K562 (cell line): Measurements from ENCODE around the gene NISCH. TPM values are rescaled to one million over a fixed set of nuclear protein-coding genes. Genes with fewer than 3 reads are reported as not detected.

ENCODE experiments used
- ATAC-seq: fragments of 200-7000 bp; cut with Tn5 transposase; 3 replicates; pipeline ENCODE4 v1.9.1; 2020; ENCODE audit warnings: moderate library complexity
- BruUV-seq: library from RNA; stranded (reverse); fragments of 400-500 nt; replicated peaks from 2 replicates; lab custom pipeline; 2021; lab: Mats Ljungman, UMichigan
- CTCF ChIA-PET: fragments of 300-600 bp; formaldehyde crosslinking; extraction: SDS; loops from one replicate; lab custom pipeline; 2021; ENCODE audit warnings: low intra/inter-chr PET ratio; lab: Yijun Ruan, JAX
- POLR2A ChIA-PET: fragments of 300-600, 350-650 bp; sonication (Branson Sonifier 250); formaldehyde crosslinking; extraction: SDS; loops from one replicate; lab custom pipeline; 2021; ENCODE audit warnings: antibody characterized with exemption, inconsistent platforms; lab: Yijun Ruan, JAX
- DNase-seq, 4 experiments: peaks; one replicate each; pipeline versions ENCODE4 v3.0.0 to v3.0.0-alpha.2; 2011 to 2018; ENCODE audit warnings: low spot score in 3 of 4, mixed read lengths in 3 of 4; ENCODE audit errors: extremely low read depth in 1 of 4
- FAIRE-seq: peaks from 2 replicates; lab custom pipeline; 2011; peaks lifted over from hg19 to GRCh38; lab: Jason Lieb, UNC
- H2AFZ ChIP-seq: 2 replicates; pipeline ENCODE4 v1.6.0; 2011; ENCODE audit warnings: low read depth, low read length, control low read depth, inconsistent platforms
- H3K27ac ChIP-seq: fragments of 200-600 bp; 3 replicates; pipeline ENCODE4 v1.8.0; 2011; ENCODE audit warnings: low read depth, mild to moderate bottlenecking, control low read depth, inconsistent platforms, low read length, moderate library complexity, mixed read lengths; ENCODE audit errors: extremely low read depth
- H3K27me3 ChIP-seq, 2 experiments: fragments of 300-600 bp in 1 of 2; 2 replicates in 1 of 2; 3 replicates in 1 of 2; pipeline versions ENCODE4 v1.6.0 to v1.8.0; 2011; ENCODE audit warnings: inconsistent platforms in 2 of 2, low read length in 2 of 2, mild to moderate bottlenecking in 1 of 2, mixed read lengths in 1 of 2, moderate library complexity in 1 of 2; ENCODE audit not compliant: control insufficient read depth in 2 of 2, insufficient read depth in 2 of 2
- H3K36me3 ChIP-seq: fragments of 300-600 bp; 3 replicates; pipeline ENCODE4 v1.8.0; 2011; ENCODE audit warnings: mild to moderate bottlenecking, low read length, inconsistent platforms; ENCODE audit not compliant: control insufficient read depth, insufficient read depth
- H3K4me1 ChIP-seq, 2 experiments: fragments of 200-600 bp in 1 of 2; replicated peaks in 1 of 2; 2 replicates in 1 of 2; 3 replicates in 1 of 2; pipeline versions ENCODE4 v1.5.1 to v1.8.0; 2011; ENCODE audit warnings: inconsistent platforms in 2 of 2, low read length in 2 of 2, mild to moderate bottlenecking in 1 of 2, mixed read lengths in 1 of 2, moderate library complexity in 1 of 2; ENCODE audit not compliant: control insufficient read depth in 2 of 2, insufficient read depth in 2 of 2
- H3K4me2 ChIP-seq: 2 replicates; pipeline ENCODE4 v1.6.1; 2011; ENCODE audit warnings: low read length, control low read depth, inconsistent platforms, mixed read lengths; ENCODE audit not compliant: insufficient read depth
- H3K4me3 ChIP-seq: fragments of 200-600 bp; sonication (generic), shearing (Covaris generic); 2 replicates; pipeline ENCODE4 v1.5.1; 2016; ENCODE audit warnings: control low read depth, inconsistent platforms
- H3K79me2 ChIP-seq: fragments of 200-600 bp; 3 replicates; pipeline ENCODE4 v1.8.0; 2011; ENCODE audit warnings: low read length, inconsistent platforms; ENCODE audit not compliant: control insufficient read depth, insufficient read depth
- H3K9ac ChIP-seq, 2 experiments: 2 replicates each; pipeline versions ENCODE4 v1.6.0 to v1.6.1; 2011; ENCODE audit warnings: low read depth in 2 of 2, low read length in 2 of 2, control low read depth in 1 of 2, inconsistent platforms in 1 of 2, mild to moderate bottlenecking in 1 of 2, mixed read lengths in 1 of 2; ENCODE audit not compliant: insufficient read depth in 1 of 2
- H3K9me1 ChIP-seq: one replicate; pipeline ENCODE4 v1.6.0; 2011; ENCODE audit warnings: inconsistent platforms, mild to moderate bottlenecking, low read length, moderate library complexity; ENCODE audit not compliant: control insufficient read depth, insufficient read depth
- H3K9me3 ChIP-seq: replicated peaks from 2 replicates; pipeline ENCODE4 v1.5.1; 2011; ENCODE audit warnings: low read depth, low read length, inconsistent platforms; ENCODE audit not compliant: control insufficient read depth, insufficient read depth
- H4K20me1 ChIP-seq: replicated peaks from 2 replicates; pipeline ENCODE4 v1.6.1; 2011; ENCODE audit warnings: low read length, inconsistent platforms, mixed read lengths; ENCODE audit not compliant: control insufficient read depth, insufficient read depth
- PKNOX1 ChIP-seq: fragments of 450-650 bp; IDR thresholded peaks from 2 replicates; pipeline ENCODE4 v1.6.1; 2016
- TSHZ1 ChIP-seq: fragments of 250-450 bp; sonication (Bioruptor Pico); IDR thresholded peaks from 2 replicates; pipeline ENCODE4 v1.4.0; 2020; ENCODE audit warnings: mild to moderate bottlenecking, moderate library complexity
- WGBS: fragments of 100-300 bp; shearing (Covaris generic); methylation state at CpG from one replicate; pipeline ENCODE4 v1.1.6; 2016; ENCODE audit warnings: low coverage, mixed read lengths; ENCODE audit not compliant: insufficient coverage; ENCODE audit errors: missing lambda C conversion rate; 5-methylcytosine and 5-hydroxymethylcytosine counted together
- in situ Hi-C: fragments of 300-500 bp; cut with MboI; formaldehyde crosslinking; loops from 4 replicates; pipeline ENCODE4 v1.15.0; 2018; ENCODE audit warnings: inconsistent platforms, mixed read lengths
- intact Hi-C: fragments of 100-400 bp; cut with micrococcal nuclease; formaldehyde crosslinking; loops from 2 replicates; pipeline ENCODE4 v1.14.2; 2022
- polyA plus RNA-seq, 8 experiments: library from polyadenylated mRNA; depleted of rRNA in 4 of 8; stranded (reverse) in 5 of 8; unstranded in 3 of 8; fragments of >200 nt; fragmentation: Nextera tagmentation in 2 of 8; fragmentation: Illumina TruSeq in 1 of 8; extraction: Ambion mirVana in 2 of 8; extraction: Trizol in 1 of 8; gene quantifications; 2 replicates each; pipeline versions ENCODE4 v1.2.1 to v1.2.3, GENCODE V29; 2011 to 2014; ENCODE audit warnings: inconsistent platforms in 1 of 8, missing spikeins in 1 of 8
- total RNA-seq, 7 experiments: library from RNA; depleted of rRNA in 6 of 7; stranded (reverse); fragments of >200 nt in 6 of 7; fragmentation: Illumina TruSeq in 2 of 7; extraction: Trizol in 2 of 7; gene quantifications; 2 replicates each; pipeline versions ENCODE4 v1.2.1 to v1.2.3, GENCODE V29; 2011 to 2021; ENCODE audit warnings: low replicate concordance in 1 of 7

The NISCH gene
- total and polyA plus RNA-seq, 9 of the 15 experiments (the other 6 are each of a cell fraction or from before 2014, with no cell fraction given), result 0.44 to 43.5 (median 23.4) TPM

- ChIA-PET POLR2A (interaction anchor here (0.5 to 1.1 kb wide), 6 partner anchors 8 to 472 kb away, joined by 3 to 4 read pairs (median 3); no protein-coding TSS in a partner anchor), CTCF (no interaction called here)
- BruUV-seq, result no TSS peak
- peaks cover 19% of the 10 kb centered on the region for H4K20me1 ChIP-seq
- intact Hi-C loops, result loop anchor here (2.0 kb wide), 1 partner anchor 145 kb away; no protein-coding TSS in a partner anchor
- peak overlapping the region; percentile 98 for H3K4me2 ChIP-seq
- WGBS, result 32% methylated on average over 7 of the region's 7 CpGs
- FAIRE-seq (peak; percentile 52), ATAC-seq (no peak), DNase-seq (no peak)
- peak overlapping the region; percentile 91 for H3K4me3 ChIP-seq
- peak overlapping the region; percentile 91; the same call in 2 of the 3 replicates for H3K27ac ChIP-seq
- H3K9ac ChIP-seq, result peak overlapping the region; percentile 95
- no peaks in the 10 kb centered on the region for H3K9me3 ChIP-seq
- peaks cover 37% of the 10 kb centered on the region; the same call in 2 of the 3 replicates for H3K36me3 ChIP-seq
- no peaks in the 10 kb centered on the region for H3K9me1 ChIP-seq
- H3K4me1 ChIP-seq, result peaks cover 27 to 32% of the 10 kb centered on the region in 2 experiments
- H2AFZ ChIP-seq, result no peak overlapping the region
- TF ChIP-seq PKNOX1 (peak; percentile 22; the same call in 1 of the 2 replicates), TSHZ1 (no peak)
- no peaks in the 10 kb centered on the region for H3K27me3 ChIP-seq
- H3K79me2 ChIP-seq, result peaks cover 74% of the 10 kb centered on the region
- in situ Hi-C loops, result no loop called here
Observed at GRCh38 chr3:52537726-52538421, 82.5 kb downstream of the NISCH start.
